Liver (tissue), 3 donors: ENCODE results near the gene MASP1.

Experiments
- ATF3 ChIP-seq: IDR thresholded peaks from 2 replicates; pipeline ENCODE4 v1.6.1; 2016; ENCODE audit warnings: antibody characterized with exemption
- CTCF ChIP-seq: fragments of 150-350 bp; IDR thresholded peaks from 2 replicates; pipeline ENCODE4 v1.5.1; 2017; ENCODE audit warnings: improper control_type of control experiment, low read depth, low read length; ENCODE audit not compliant: missing input control
- EGR1 ChIP-seq, 2 donors: IDR thresholded peaks; 2 replicates each; pipeline ENCODE4 v1.6.1; 2016 to 2018; ENCODE audit warnings: antibody characterized with exemption in 2 of 2, low read depth in 2 of 2
- FOXA1 ChIP-seq: IDR thresholded peaks from 2 replicates; pipeline ENCODE4 v1.6.1; 2016; ENCODE audit warnings: antibody characterized with exemption
- GABPA ChIP-seq, 2 donors: IDR thresholded peaks in 1 of 2; conservative IDR thresholded peaks in 1 of 2; 2 replicates each; pipeline ENCODE4 v1.6.1; 2016; ENCODE audit warnings: antibody characterized with exemption in 2 of 2, mild to moderate bottlenecking in 1 of 2, moderate library complexity in 1 of 2
- HNF4A ChIP-seq, 2 donors: conservative IDR thresholded peaks; 2 replicates each; pipeline ENCODE4 v1.6.1; 2016; ENCODE audit warnings: antibody characterized with exemption in 2 of 2, mild to moderate bottlenecking in 2 of 2
- JUND ChIP-seq, 2 donors: IDR thresholded peaks; 2 replicates each; pipeline ENCODE4 v1.6.1; 2016; ENCODE audit warnings: antibody characterized with exemption in 2 of 2
- MAX ChIP-seq: IDR thresholded peaks from 2 replicates; pipeline ENCODE4 v1.6.1; 2016; ENCODE audit warnings: antibody characterized with exemption
- RAD21 ChIP-seq, 2 donors: IDR thresholded peaks; 2 replicates each; pipeline ENCODE4 v1.6.1; 2016; ENCODE audit warnings: antibody characterized with exemption in 2 of 2, mild to moderate bottlenecking in 2 of 2
- REST ChIP-seq: IDR thresholded peaks from 2 replicates; pipeline ENCODE4 v1.6.1; 2016; ENCODE audit warnings: antibody characterized with exemption, mild to moderate bottlenecking
- TAF1 ChIP-seq: conservative IDR thresholded peaks from 2 replicates; pipeline ENCODE4 v1.6.1; 2016; ENCODE audit warnings: antibody characterized with exemption, mild to moderate bottlenecking
- donor health status: healthy.
- donor health status: healthy.

- TF ChIP-seq CTCF (no peak), RAD21 (IDR thresholded peaks at IDR 0.05) (no peak), MAX (no peak), EGR1 (IDR thresholded peaks at IDR 0.05; ENCODE audit: low read depth in 2 of 2) (no peak), TAF1 (no peak), GABPA (IDR thresholded peaks at IDR 0.05 in 1 of 2, conservative IDR thresholded peaks at IDR 0.05 in 1 of 2) (no peak), JUND (IDR thresholded peaks at IDR 0.05) (no peak), REST (no peak), HNF4A (conservative IDR thresholded peaks at IDR 0.05) (no peak), ATF3 (no peak), FOXA1 (no peak)
Observed at GRCh38 chr3:187327845-187328244, 36.3 kb upstream of the MASP1 start.
